ENCODE results near the gene SAXO2. TPM values are rescaled to one million over a fixed set of nuclear protein-coding genes. Genes with fewer than 3 reads are reported as not detected.
"Not testable (repeated sequence)": the region's sequence is repeated elsewhere in the genome, so short reads cannot be mapped to it uniquely, and the experiment has no call there.

The SAXO2 gene
- total and polyA plus RNA-seq, 2 of the 8 experiments (the other 6 are each of a cell fraction or from before 2014, with no cell fraction given), result 3.1 TPM

GRCh38 chr15:82315519-82316246, 53.1 kb downstream of the SAXO2 start (continued):
- no peak for TF ChIP-seq TBP (IDR thresholded peaks at IDR 0.05; ENCODE audit: low read depth, low read length)
- no peak for TF ChIP-seq BRCA1 (IDR thresholded peaks at IDR 0.05; ENCODE audit: low read depth, low read length)
- TF ChIP-seq EZH2 (IDR thresholded peaks at IDR 0.05; ENCODE audit: low read depth, low read length, severe bottlenecking), result no peak
- TF ChIP-seq KDM4A (IDR thresholded peaks at IDR 0.05; ENCODE audit: low read depth, low read length, severe bottlenecking), result no peak

- H2AK5ac ChIP-seq (ENCODE audit: low read depth, low read length); H4K5ac ChIP-seq (ENCODE audit: insufficient read length, low read depth, low read length); DNase-seq (ENCODE audit: low read depth in 1 of 2, low spot score in 2 of 2); H3K4me2 ChIP-seq (ENCODE audit: insufficient read depth in 1 of 2, low read depth in 2 of 2, low read length in 2 of 2); H2BK15ac ChIP-seq (ENCODE audit: low read length); H3K23me2 ChIP-seq (ENCODE audit: low read depth, low read length); H3K9me3 ChIP-seq (ENCODE audit: insufficient read depth in 2 of 2, low read depth in 1 of 2, low read length in 1 of 2); H2BK12ac ChIP-seq (ENCODE audit: low read depth, low read length); H3K18ac ChIP-seq (ENCODE audit: extremely low read depth, low read length); H3K79me2 ChIP-seq (ENCODE audit: control insufficient read depth in 1 of 2, insufficient read depth in 2 of 2, low read length in 2 of 2); H3K56ac ChIP-seq (replicated peaks; ENCODE audit: insufficient read length, low read depth, low read length); H3K14ac ChIP-seq (ENCODE audit: insufficient read length); H4K91ac ChIP-seq (replicated peaks; ENCODE audit: insufficient read length, low read length); H4K8ac ChIP-seq (ENCODE audit: extremely low read depth, insufficient read depth, low read length); H3K4ac ChIP-seq (replicated peaks; ENCODE audit: insufficient read length, low read depth, low read length); H3K9ac ChIP-seq (replicated peaks in 1 of 4; ENCODE audit: extremely low read depth in 1 of 4, low read depth in 3 of 4, low read length in 3 of 4); H3K23ac ChIP-seq (ENCODE audit: insufficient read length); H3K27me3 ChIP-seq (replicated peaks in 1 of 4; ENCODE audit: control insufficient read depth in 3 of 4, extremely low read depth in 1 of 4, insufficient read depth in 3 of 4, low read length in 3 of 4); H3K27ac ChIP-seq (ENCODE audit: low read depth, low read length); H3K79me1 ChIP-seq (ENCODE audit: low read depth, low read length); H2BK5ac ChIP-seq (ENCODE audit: low read depth, low read length); H3K36me3 ChIP-seq (ENCODE audit: control insufficient read depth in 2 of 4, insufficient read depth in 4 of 4, low read length in 3 of 4); H4K20me1 ChIP-seq (replicated peaks in 1 of 2; ENCODE audit: control insufficient read depth in 1 of 2, insufficient read depth in 2 of 2, low read length in 2 of 2); H3K4me3 ChIP-seq (ENCODE audit: extremely low read depth in 1 of 4, insufficient read depth in 2 of 4, low read depth in 3 of 4, low read length in 4 of 4); POLR2A ChIA-PET (ENCODE audit: partially characterized antibody); H2AFZ ChIP-seq (ENCODE audit: low read length); H2BK20ac ChIP-seq (ENCODE audit: low read length); H3K4me1 ChIP-seq (replicated peaks in 1 of 4; ENCODE audit: control insufficient read depth in 3 of 4, insufficient read depth in 4 of 4, low read length in 3 of 4); H2BK120ac ChIP-seq (replicated peaks; ENCODE audit: low read depth, low read length); FAIRE-seq: not testable (repeated sequence)
- CTCF ChIA-PET (ENCODE audit: partially characterized antibody), result interaction anchor here (1.2 kb wide), 1 partner anchor 10 kb away, joined by 3 read pairs; no protein-coding TSS in a partner anchor
- 89% methylated on average over 15 of the region's 23 CpGs; no CpG with 5 or more reads in 1 of the 2 experiments for WGBS, 2 experiments (ENCODE audit: extremely low coverage in 1 of 2, insufficient coverage in 1 of 2, insufficient read length in 1 of 2, insufficient replicate concordance in 2 of 2, low coverage in 1 of 2, low lambda C conversion rate in 2 of 2, missing lambda C conversion rate in 1 of 2)
These were observed 53.9 kb downstream of the SAXO2 start for GRCh38 chr15:82316247-82317090.
